Measurements from ENCODE around the gene SOHLH1.

Gene SOHLH1

DNA sequence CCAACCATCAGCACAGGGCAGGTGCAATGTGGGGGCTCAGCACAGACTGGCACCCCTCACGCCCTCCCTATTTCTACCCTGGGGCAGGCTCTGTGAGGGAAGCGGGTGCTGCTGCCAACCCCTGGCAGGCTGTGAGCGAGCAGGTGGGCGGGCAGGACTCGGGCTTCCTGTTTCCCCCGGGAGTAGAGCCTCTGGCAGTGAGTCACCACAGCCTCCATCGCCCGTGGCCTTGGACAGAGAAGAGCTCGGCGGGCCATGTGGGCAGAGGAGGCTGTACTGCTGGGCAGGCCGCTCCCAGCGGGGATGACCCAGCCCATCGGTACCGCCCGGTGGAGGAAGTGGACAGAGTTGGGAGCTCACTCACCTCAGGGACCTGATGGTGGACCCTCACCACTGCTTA lies 19.3 kb upstream of the SOHLH1 start:
- TF ChIP-seq EZH2 (optimal IDR thresholded peaks at IDR 0.05; ENCODE audit: low read depth, low read length) (no peak), EZH2phosphoT487 (IDR thresholded peaks at IDR 0.05; ENCODE audit: low read length) (no peak), CTCF (IDR thresholded peaks at IDR 0.05; ENCODE audit: low read length) (no peak)
- no peak overlapping the region for H2AFZ ChIP-seq (ENCODE audit: low read length)
- no peak overlapping the region for H3K4me2 ChIP-seq (ENCODE audit: low read depth, low read length)
- DNase-seq, result no peak
- no peak overlapping the region for H3K27ac ChIP-seq (ENCODE audit: low read length)
- no peaks in the 10 kb centered on the region for H3K9me2 ChIP-seq (replicated peaks; ENCODE audit: insufficient read depth, low read length)
- H3K27me3 ChIP-seq (replicated peaks; ENCODE audit: insufficient read depth, low read length), result peaks cover 88% of the 10 kb centered on the region
- H3K4me3 ChIP-seq (ENCODE audit: low read length), result no peak overlapping the region
- H3F3A ChIP-seq (ENCODE audit: insufficient read depth, low read length), result no peaks in the 10 kb centered on the region
- H3K9ac ChIP-seq (ENCODE audit: low read length), result no peak overlapping the region
- no peaks in the 10 kb centered on the region for H4K20me1 ChIP-seq (ENCODE audit: insufficient read depth, low read length)
- no peaks in the 10 kb centered on the region for H3K79me2 ChIP-seq (ENCODE audit: low read length)
- no peaks in the 10 kb centered on the region for H3K9me3 ChIP-seq (replicated peaks; ENCODE audit: insufficient read depth, low read length)
- no peaks in the 10 kb centered on the region for H3K36me3 ChIP-seq (replicated peaks; ENCODE audit: insufficient read depth, low read length)
- H3K4me1 ChIP-seq (ENCODE audit: low read length), result no peaks in the 10 kb centered on the region

DNA sequence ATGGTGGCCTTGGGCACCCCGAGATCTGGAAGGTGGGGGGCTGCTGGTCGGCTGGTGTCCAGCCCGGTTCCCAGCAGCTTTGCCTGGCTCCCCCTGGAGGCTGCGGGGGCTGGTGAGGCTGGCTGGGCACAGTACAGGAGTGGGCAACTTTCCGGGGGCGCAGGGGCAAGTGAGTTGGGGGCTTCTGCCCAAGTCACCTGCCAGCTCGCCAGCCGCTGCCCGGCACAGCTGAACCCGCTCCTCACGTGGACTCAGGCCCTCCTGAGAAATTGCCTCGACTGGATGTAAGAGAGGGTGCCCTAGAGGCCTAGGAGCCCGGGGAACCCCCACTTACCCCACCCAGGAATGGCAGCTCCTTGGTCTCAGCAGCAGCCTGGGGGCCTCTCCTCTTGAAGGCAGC lies 18.1 kb upstream of the SOHLH1 start:
- Histone ChIP-seq H3K79me2 (ENCODE audit: low read length) (no peaks in the 10 kb centered on the region), H3K4me2 (ENCODE audit: low read depth, low read length) (no peak overlapping the region), H3K9me3 (replicated peaks; ENCODE audit: insufficient read depth, low read length) (no peaks in the 10 kb centered on the region), H3K27ac (ENCODE audit: low read length) (no peak overlapping the region), H3K9ac (ENCODE audit: low read length) (no peak overlapping the region), H3K4me1 (ENCODE audit: low read length) (no peaks in the 10 kb centered on the region), H3K4me3 (ENCODE audit: low read length) (no peak overlapping the region), H4K20me1 (ENCODE audit: insufficient read depth, low read length) (no peaks in the 10 kb centered on the region), H2AFZ (ENCODE audit: low read length) (no peak overlapping the region), H3K36me3 (replicated peaks; ENCODE audit: insufficient read depth, low read length) (no peaks in the 10 kb centered on the region), H3K9me2 (replicated peaks; ENCODE audit: insufficient read depth, low read length) (no peaks in the 10 kb centered on the region), H3K27me3 (replicated peaks; ENCODE audit: insufficient read depth, low read length) (peaks cover 88% of the 10 kb centered on the region), H3F3A (ENCODE audit: insufficient read depth, low read length) (no peaks in the 10 kb centered on the region)
- DNase-seq, result no peak
- TF ChIP-seq EZH2 (optimal IDR thresholded peaks at IDR 0.05; ENCODE audit: low read depth, low read length) (no peak), EZH2phosphoT487 (IDR thresholded peaks at IDR 0.05; ENCODE audit: low read length) (no peak), CTCF (IDR thresholded peaks at IDR 0.05; ENCODE audit: low read length) (no peak)

GRCh38 chr9:135716045-135716444 lies 16.8 kb upstream of the SOHLH1 start:
- Histone ChIP-seq H4K20me1 (ENCODE audit: insufficient read depth, low read length) (no peaks in the 10 kb centered on the region), H3K9ac (ENCODE audit: low read length) (no peak overlapping the region), H3K27me3 (replicated peaks; ENCODE audit: insufficient read depth, low read length) (peaks cover 86% of the 10 kb centered on the region), H3K4me1 (ENCODE audit: low read length) (no peaks in the 10 kb centered on the region), H3F3A (ENCODE audit: insufficient read depth, low read length) (no peaks in the 10 kb centered on the region), H3K9me3 (replicated peaks; ENCODE audit: insufficient read depth, low read length) (no peaks in the 10 kb centered on the region), H3K9me2 (replicated peaks; ENCODE audit: insufficient read depth, low read length) (no peaks in the 10 kb centered on the region), H2AFZ (ENCODE audit: low read length) (no peak overlapping the region), H3K36me3 (replicated peaks; ENCODE audit: insufficient read depth, low read length) (no peaks in the 10 kb centered on the region), H3K79me2 (ENCODE audit: low read length) (no peaks in the 10 kb centered on the region), H3K4me2 (ENCODE audit: low read depth, low read length) (no peak overlapping the region), H3K4me3 (ENCODE audit: low read length) (no peak overlapping the region), H3K27ac (ENCODE audit: low read length) (no peak overlapping the region)
- no peak for DNase-seq
- no peak for TF ChIP-seq EZH2 (optimal IDR thresholded peaks at IDR 0.05; ENCODE audit: low read depth, low read length)
- TF ChIP-seq CTCF (IDR thresholded peaks at IDR 0.05; ENCODE audit: low read length), result no peak
- no peak for TF ChIP-seq EZH2phosphoT487 (IDR thresholded peaks at IDR 0.05; ENCODE audit: low read length)
